Measurements from ENCODE around the gene NDUFAF3. TPM values are rescaled to one million over a fixed set of nuclear protein-coding genes. Genes with fewer than 3 reads are reported as not detected.

Gene NDUFAF3
- total and polyA plus RNA-seq, 4 donors: 28.6 to 107 (median 72.0) TPM

- Histone ChIP-seq H3K27ac (ENCODE audit: low read depth in 1 of 2, low read length in 2 of 2) (peak within 1 kb of the TSS; percentile 80 to 98), H3K27me3 (ENCODE audit: control insufficient read depth in 4 of 4, insufficient read depth in 4 of 4, low read length in 3 of 4) (no peaks in the 10 kb centered on the region), H3K4me1 (ENCODE audit: control insufficient read depth in 4 of 4, insufficient read depth in 4 of 4, low read length in 3 of 4) (peaks cover 6 to 31% (median 20%) of the 10 kb centered on the region in 4 donors), H3K4me3 (ENCODE audit: low read depth in 1 of 3, low read length in 3 of 3) (peak within 1 kb of the TSS; percentile 64 to 86 (median 69)), H3K36me3 (ENCODE audit: control insufficient read depth in 4 of 4, insufficient read depth in 3 of 4, low read depth in 1 of 4, low read length in 3 of 4) (peaks cover 0 to 9% (median under 1%) of the 10 kb centered on the region in 4 donors), H3K9ac (ENCODE audit: low read depth in 1 of 2, low read length in 2 of 2) (peak within 1 kb of the TSS; percentile 66 to 81), H3K9me3 (ENCODE audit: control insufficient read depth in 4 of 4, low read length in 3 of 4) (no peaks in the 10 kb centered on the region)
- WGBS: under 1% methylated on average over 65 of the region's 65 CpGs
- peak; percentile 91 for DNase-seq (ENCODE audit: low spot score)
- no peak for TF ChIP-seq FOXA2 (IDR thresholded peaks at IDR 0.05)
- TF ChIP-seq NR2F2 (IDR thresholded peaks at IDR 0.05): peak; percentile 16
- TF ChIP-seq EGR1 (IDR thresholded peaks at IDR 0.05; ENCODE audit: low read depth in 2 of 2): peak; percentile 72 to 80
- TF ChIP-seq MAX (IDR thresholded peaks at IDR 0.05): no peak
- no peak for TF ChIP-seq HNF4G (IDR thresholded peaks at IDR 0.05)
- TF ChIP-seq ATF3 (IDR thresholded peaks at IDR 0.05): no peak
- TF ChIP-seq FOXA1 (IDR thresholded peaks at IDR 0.05): no peak
- peak in 1 of 2 donors; percentile 19 for TF ChIP-seq JUND (IDR thresholded peaks at IDR 0.05)
- no peak for TF ChIP-seq TAF1 (conservative IDR thresholded peaks at IDR 0.05)
- no peak for TF ChIP-seq RAD21 (IDR thresholded peaks at IDR 0.05)
- TF ChIP-seq REST (IDR thresholded peaks at IDR 0.05): peak; percentile 47
- TF ChIP-seq RXRA (IDR thresholded peaks at IDR 0.05): peak; percentile 27 to 52
- TF ChIP-seq YY1 (IDR thresholded peaks at IDR 0.05): peak; percentile 82
- peak in 1 of 2 donors; percentile 30 for TF ChIP-seq GABPA (IDR thresholded peaks at IDR 0.05 in 1 of 2, conservative IDR thresholded peaks at IDR 0.05 in 1 of 2)
- TF ChIP-seq HNF4A (conservative IDR thresholded peaks at IDR 0.05): peak in 1 of 2 donors; percentile 41
- peak; percentile 31 for TF ChIP-seq CTCF (IDR thresholded peaks at IDR 0.05; ENCODE audit: low read depth, low read length, missing input control)
- TF ChIP-seq SP1 (IDR thresholded peaks at IDR 0.05): peak; percentile 86
- TF ChIP-seq ZBTB33 (IDR thresholded peaks at IDR 0.05): peak; percentile 99
These were observed 14.7 kb upstream of the NDUFAF3 start, which contains the start of gene WDR6 for GRCh38 chr3:49007068-49007770. Gene WDR6 (plus strand): TSS chr3:49007391. CDS start chr3:49007432, 41 bp downstream.
